Stimulated activated CD8-positive, alpha-beta memory T cell treated with anti-CD3 and anti-CD28 coated beads, Interleukin-4, amount 100 ng/mL, for 4 hours (primary cell): ENCODE results near the gene ECHS1.
"Not testable (repeated sequence)": the region's sequence is repeated elsewhere in the genome, so short reads cannot be mapped to it uniquely, and the experiment has no call there.

Experiments used
- DNase-seq, 2 donors: peaks; one replicate each; pipeline ENCODE4 v3.0.0-alpha.2; 2020; ENCODE audit warnings: low read depth in 2 of 2, low spot score in 1 of 2

The ECHS1 gene

GRCh38 chr10:133325440-133326222 is 47.5 kb downstream of the ECHS1 start:
- DNase-seq: no peak

DNA sequence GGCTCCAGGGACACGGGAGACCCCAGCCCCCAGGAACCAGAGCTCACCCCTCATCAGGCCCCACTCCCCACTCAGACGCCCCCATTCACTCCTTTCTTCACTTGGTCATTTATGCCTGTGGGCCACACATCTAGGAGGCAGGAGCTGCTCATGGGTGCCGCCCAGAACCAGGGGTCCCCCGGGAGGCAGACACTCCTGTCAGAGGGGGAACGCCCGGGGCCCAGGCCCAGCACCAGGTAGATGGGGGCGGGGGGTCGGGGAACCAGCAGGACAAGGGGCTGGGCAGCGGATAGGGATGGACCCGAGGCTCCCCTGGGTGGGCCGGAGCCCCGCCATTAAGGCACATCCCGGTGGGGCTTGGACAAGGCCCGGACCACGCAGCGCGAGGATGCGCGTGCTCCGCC is 48.3 kb downstream of the ECHS1 start:
- DNase-seq: no peak

DNA sequence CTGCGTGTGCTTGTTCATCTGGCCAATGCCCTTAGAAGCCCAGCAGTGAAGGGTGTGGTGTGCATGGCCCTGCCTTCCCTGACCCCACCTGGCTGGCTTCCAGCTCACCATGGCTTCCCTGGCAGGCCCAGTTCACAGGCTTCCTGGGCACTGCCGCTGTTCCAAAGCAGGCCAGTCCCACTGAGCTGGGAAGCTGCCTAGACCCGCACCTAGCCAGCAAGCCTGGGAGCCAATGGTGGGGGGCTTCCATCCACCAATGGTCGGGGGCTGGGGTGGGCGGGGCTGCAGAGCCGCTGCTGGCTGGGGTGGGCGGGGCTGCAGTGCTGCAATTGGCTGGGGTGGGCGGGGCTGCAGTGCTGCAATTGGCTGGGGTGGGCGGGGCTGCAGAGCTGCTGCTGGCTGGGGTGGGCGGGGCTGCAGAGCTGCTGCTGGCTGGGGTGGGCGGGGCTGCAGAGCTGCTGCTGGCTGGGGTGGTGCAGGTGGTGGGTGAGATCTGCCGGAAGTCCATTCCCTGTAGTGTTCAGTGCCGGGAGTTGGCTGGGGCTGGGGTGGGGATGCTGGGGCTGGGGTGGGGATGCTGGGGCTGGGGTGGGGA is 48.9 kb downstream of the ECHS1 start:
- no peak for DNase-seq

- not testable (repeated sequence) for DNase-seq
Observed at GRCh38 chr10:133322064-133322709, 51.0 kb downstream of the ECHS1 start.

DNA sequence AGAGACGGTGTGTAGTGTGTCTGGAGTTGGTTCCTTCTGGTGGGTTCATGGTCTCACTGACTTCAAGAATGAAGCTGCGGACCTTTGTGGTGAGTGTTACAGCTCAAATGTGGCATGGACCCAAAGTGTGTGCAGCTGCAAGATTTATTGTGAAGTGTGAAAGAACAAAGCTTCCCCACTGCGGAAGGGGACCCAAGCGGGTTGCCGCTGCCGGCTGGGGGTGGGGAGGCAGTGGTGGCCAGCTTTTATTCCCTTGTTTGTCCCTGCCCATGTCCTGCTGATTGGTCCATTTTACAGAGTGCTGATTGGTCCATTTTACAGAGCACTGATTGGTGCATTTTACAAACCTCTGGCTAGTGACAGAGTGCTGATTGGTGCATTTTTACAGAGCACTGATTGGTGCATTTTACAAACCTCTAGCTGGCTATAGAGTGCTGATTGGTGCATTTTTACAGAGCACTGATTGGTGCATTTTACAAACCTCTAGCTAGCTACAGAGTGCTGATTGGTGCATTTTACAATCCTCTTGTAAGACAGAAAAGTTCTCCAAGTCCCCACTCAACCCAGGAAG is 52.2 kb downstream of the ECHS1 start:
- not testable (repeated sequence) for DNase-seq

- DNase-seq: no peak
Observed at GRCh38 chr10:133318494-133319127, 54.5 kb downstream of the ECHS1 start.

DNA sequence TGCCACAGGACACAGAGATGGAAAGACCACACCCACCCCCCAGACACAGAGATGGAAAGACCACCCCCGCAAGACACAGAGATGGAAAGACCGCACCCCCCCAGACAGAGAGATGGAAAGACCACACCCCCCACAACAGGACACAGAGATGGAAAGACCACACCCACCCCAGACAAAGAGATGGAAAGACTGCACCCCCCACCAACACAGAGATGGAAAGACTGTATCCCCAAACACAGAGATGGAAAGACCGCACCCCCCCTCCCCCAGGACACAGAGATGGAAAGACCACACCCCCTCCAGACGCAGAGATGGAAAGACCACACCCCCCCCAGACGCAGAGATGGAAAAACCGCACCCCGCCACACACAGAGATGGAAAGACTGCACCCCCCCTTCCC is 56.4 kb downstream of the ECHS1 start:
- no peak for DNase-seq

- DNase-seq: no peak
Observed at GRCh38 chr10:133316266-133316665, 56.9 kb downstream of the ECHS1 start.

DNA sequence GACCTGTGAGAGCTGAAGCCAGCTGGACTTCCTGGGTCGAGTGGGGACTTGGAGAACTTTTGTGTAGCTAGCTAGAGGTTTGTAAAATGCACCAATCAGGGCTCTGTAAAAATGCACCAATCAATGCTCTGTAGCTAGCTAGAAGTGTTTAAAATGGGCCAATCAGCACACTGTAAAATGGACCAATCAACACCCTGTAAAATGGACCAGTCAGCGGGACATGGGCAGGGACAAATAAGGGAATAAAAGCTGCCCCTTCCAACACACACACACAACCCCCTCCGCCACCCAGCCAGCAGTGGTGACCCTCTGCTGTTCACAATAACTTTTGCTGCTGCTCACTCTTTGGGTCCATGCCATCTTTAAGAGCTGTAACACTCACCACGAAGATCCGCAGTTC is 57.3 kb downstream of the ECHS1 start:
- DNase-seq: no peak

DNA sequence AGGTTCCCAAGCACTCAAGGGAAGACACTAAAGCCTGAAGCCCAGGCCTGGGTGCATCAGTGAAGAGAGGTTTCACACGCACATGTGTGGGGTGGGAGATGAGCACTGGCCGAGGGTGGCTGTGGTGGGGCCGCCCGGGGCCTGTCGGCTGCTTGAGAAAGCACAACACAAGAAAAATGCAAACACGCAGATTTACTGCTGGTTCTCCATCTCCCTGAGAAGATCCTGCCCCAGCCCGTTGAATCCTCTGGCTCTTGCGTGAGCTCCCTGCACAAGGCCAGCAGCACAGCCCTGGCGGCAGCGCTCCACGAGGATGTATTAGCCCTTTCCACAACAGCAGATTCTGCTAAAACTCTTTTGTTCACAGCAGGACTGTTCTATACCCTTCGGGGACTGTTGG is 58.2 kb downstream of the ECHS1 start:
- DNase-seq: no peak

DNA sequence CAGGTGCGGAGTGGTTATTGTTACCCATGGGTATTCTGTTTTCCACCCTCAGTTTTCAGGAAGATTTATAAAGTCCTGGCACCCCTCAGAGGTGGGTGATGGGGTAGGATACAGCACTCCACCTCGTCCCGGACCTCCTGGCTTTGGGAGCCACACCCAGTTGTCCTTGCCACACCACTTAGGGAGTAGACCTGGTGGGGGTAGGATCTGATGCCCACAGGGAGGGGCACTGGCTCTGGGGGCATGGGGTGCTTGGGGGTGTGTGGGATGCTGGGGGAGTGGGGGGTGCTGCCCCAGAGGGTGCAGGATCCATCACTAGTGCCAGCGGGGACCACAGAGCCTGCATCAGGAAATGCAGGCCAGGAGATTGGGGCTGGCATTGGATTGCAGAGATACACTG is 60.0 kb downstream of the ECHS1 start:
- DNase-seq: no peak

GRCh38 chr10:133312769-133313145 is 60.4 kb downstream of the ECHS1 start:
- DNase-seq: no peak
